H1 (cell line): ENCODE results near the gene VIPAS39. TPM values are rescaled to one million over a fixed set of nuclear protein-coding genes. Genes with fewer than 3 reads are reported as not detected.

Source experiments
- CTCF ChIA-PET: fragments of 300-600 bp; sonication (Branson Sonifier 250); formaldehyde crosslinking; loops from one replicate; lab custom pipeline; 2021; ENCODE audit not compliant: partially characterized antibody; lab: Charles Lee
- POLR2A ChIA-PET: fragments of 300-600 bp; sonication (Branson Sonifier 250); formaldehyde crosslinking; loops from one replicate; lab custom pipeline; 2021; ENCODE audit warnings: inconsistent platforms; ENCODE audit not compliant: partially characterized antibody; lab: Charles Lee
- DNase-seq, 2 experiments: peaks; one replicate each; pipeline versions ENCODE4 v3.0.0 to v3.0.0-alpha.2; 2010 to 2022; ENCODE audit warnings: low spot score in 2 of 2, low read depth in 1 of 2, mixed read lengths in 1 of 2
- FAIRE-seq: peaks from 2 replicates; lab custom pipeline; 2011; peaks lifted over from hg19 to GRCh38; lab: Jason Lieb, UNC
- H2AFZ ChIP-seq: 2 replicates; pipeline ENCODE4 v1.8.1; 2012; ENCODE audit warnings: low read length, inconsistent platforms
- H2AK5ac ChIP-seq: 2 replicates; pipeline ENCODE4 v1.6.1; 2013; ENCODE audit warnings: low read depth, low read length
- H2BK120ac ChIP-seq: replicated peaks from 2 replicates; pipeline ENCODE3; 2013; ENCODE audit warnings: low read depth, low read length, inconsistent platforms
- H2BK12ac ChIP-seq: 2 replicates; pipeline ENCODE4 v1.6.1; 2013; ENCODE audit warnings: low read depth, low read length
- H2BK15ac ChIP-seq: 2 replicates; pipeline ENCODE4 v1.6.1; 2013; ENCODE audit warnings: low read length
- H2BK20ac ChIP-seq: 2 replicates; pipeline ENCODE4 v1.6.1; 2013; ENCODE audit warnings: low read length
- H2BK5ac ChIP-seq: 2 replicates; pipeline ENCODE4 v1.6.1; 2013; ENCODE audit warnings: low read depth, low read length
- H3K14ac ChIP-seq: 2 replicates; pipeline ENCODE4 v1.6.1; 2013; ENCODE audit warnings: inconsistent platforms; ENCODE audit not compliant: insufficient read length
- H3K18ac ChIP-seq: 2 replicates; pipeline ENCODE4 v1.6.1; 2013; ENCODE audit warnings: low read length; ENCODE audit errors: extremely low read depth
- H3K23ac ChIP-seq: 2 replicates; pipeline ENCODE4 v1.6.1; 2013; ENCODE audit warnings: inconsistent platforms; ENCODE audit not compliant: insufficient read length
- H3K23me2 ChIP-seq: 2 replicates; pipeline ENCODE4 v1.6.1; 2013; ENCODE audit warnings: low read depth, low read length
- H3K27ac ChIP-seq: 2 replicates; pipeline ENCODE4 v1.6.1; 2011; ENCODE audit warnings: low read depth, low read length, inconsistent platforms
- H3K27me3 ChIP-seq, 4 experiments: replicated peaks in 1 of 4; 1 replicate in 1 of 4; 2 replicates in 3 of 4; pipeline versions ENCODE4 v1.6.1 to v1.8.1; 2011 to 2013; ENCODE audit warnings: low read length in 3 of 4, mild to moderate bottlenecking in 3 of 4, inconsistent platforms in 2 of 4, mixed read lengths in 2 of 4, moderate library complexity in 1 of 4; ENCODE audit not compliant: control insufficient read depth in 3 of 4, insufficient read depth in 3 of 4; ENCODE audit errors: extremely low read depth in 1 of 4
- H3K36me3 ChIP-seq, 4 experiments: 2 replicates each; pipeline versions ENCODE4 v1.6.1 to v1.8.1; 2011 to 2013; ENCODE audit warnings: mild to moderate bottlenecking in 4 of 4, low read length in 3 of 4, moderate library complexity in 2 of 4, control low read depth in 1 of 4, inconsistent platforms in 1 of 4; ENCODE audit not compliant: insufficient read depth in 4 of 4, control insufficient read depth in 2 of 4
- H3K4ac ChIP-seq: replicated peaks from 2 replicates; pipeline ENCODE3; 2013; ENCODE audit warnings: low read length, low read depth, mixed read lengths, inconsistent platforms; ENCODE audit not compliant: insufficient read length
- H3K4me1 ChIP-seq, 4 experiments: replicated peaks in 1 of 4; 1 replicate in 1 of 4; 2 replicates in 3 of 4; pipeline versions ENCODE4 v1.6.1 to v1.8.1; 2011 to 2013; ENCODE audit warnings: low read length in 3 of 4, inconsistent platforms in 2 of 4, mixed read lengths in 1 of 4; ENCODE audit not compliant: insufficient read depth in 4 of 4, control insufficient read depth in 3 of 4
- H3K4me2 ChIP-seq, 2 experiments: 2 replicates each; pipeline versions ENCODE4 v1.6.1 to v1.8.1; 2011 to 2013; ENCODE audit warnings: low read depth in 2 of 2, low read length in 2 of 2, control low read depth in 1 of 2, inconsistent platforms in 1 of 2, mild to moderate bottlenecking in 1 of 2; ENCODE audit not compliant: insufficient read depth in 1 of 2
- H3K4me3 ChIP-seq, 4 experiments: fragments of 200-600, 300-600 bp in 1 of 4; sonication (generic), shearing (Covaris generic), sonication (Bioruptor Twin) in 1 of 4; 2 replicates each; pipeline versions ENCODE4 v1.5.1 to v1.8.1; 2011 to 2016; ENCODE audit warnings: low read length in 4 of 4, low read depth in 3 of 4, control low read depth in 2 of 4, inconsistent platforms in 2 of 4, mild to moderate bottlenecking in 2 of 4, mixed read lengths in 1 of 4, moderate library complexity in 1 of 4; ENCODE audit not compliant: insufficient read depth in 2 of 4; ENCODE audit errors: extremely low read depth in 1 of 4
- H3K56ac ChIP-seq: replicated peaks from 2 replicates; pipeline ENCODE3; 2013; ENCODE audit warnings: low read depth, mild to moderate bottlenecking, mixed read lengths, low read length, inconsistent platforms; ENCODE audit not compliant: insufficient read length
- H3K79me1 ChIP-seq: 2 replicates; pipeline ENCODE4 v1.6.1; 2013; ENCODE audit warnings: low read depth, low read length, control low read depth
- H3K79me2 ChIP-seq, 2 experiments: 2 replicates each; pipeline versions ENCODE4 v1.6.1 to v1.8.1; 2012 to 2013; ENCODE audit warnings: low read length in 2 of 2, mild to moderate bottlenecking in 2 of 2, inconsistent platforms in 1 of 2; ENCODE audit not compliant: insufficient read depth in 2 of 2, control insufficient read depth in 1 of 2
- H3K9ac ChIP-seq, 4 experiments: replicated peaks in 1 of 4; 1 replicate in 1 of 4; 2 replicates in 3 of 4; pipeline versions ENCODE4 v1.6.1 to v1.8.1; 2011 to 2013; ENCODE audit warnings: low read depth in 3 of 4, low read length in 3 of 4, control low read depth in 2 of 4, mild to moderate bottlenecking in 2 of 4, moderate library complexity in 2 of 4, inconsistent platforms in 1 of 4; ENCODE audit errors: extremely low read depth in 1 of 4
- H3K9me3 ChIP-seq, 2 experiments: 2 replicates each; pipeline versions ENCODE4 v1.6.1 to v1.8.1; 2012 to 2013; ENCODE audit warnings: mild to moderate bottlenecking in 2 of 2, moderate library complexity in 2 of 2, control low read depth in 1 of 2, inconsistent platforms in 1 of 2, low read depth in 1 of 2, low read length in 1 of 2, mixed read lengths in 1 of 2; ENCODE audit not compliant: insufficient read depth in 2 of 2
- H4K20me1 ChIP-seq, 2 experiments: replicated peaks in 1 of 2; 2 replicates each; pipeline versions ENCODE3 to v1.8.1; 2011 to 2013; ENCODE audit warnings: inconsistent platforms in 2 of 2, low read length in 2 of 2, mild to moderate bottlenecking in 1 of 2; ENCODE audit not compliant: insufficient read depth in 2 of 2, control insufficient read depth in 1 of 2
- H4K5ac ChIP-seq: 2 replicates; pipeline ENCODE4 v1.6.1; 2013; ENCODE audit warnings: low read length, low read depth, mixed read lengths, inconsistent platforms; ENCODE audit not compliant: insufficient read length
- H4K8ac ChIP-seq: 2 replicates; pipeline ENCODE4 v1.8.0; 2013; ENCODE audit warnings: mild to moderate bottlenecking, moderate library complexity, low read length, inconsistent platforms; ENCODE audit not compliant: insufficient read depth; ENCODE audit errors: extremely low read depth
- H4K91ac ChIP-seq: replicated peaks from 2 replicates; pipeline ENCODE3; 2013; ENCODE audit warnings: low read length, mixed read lengths, inconsistent platforms; ENCODE audit not compliant: insufficient read length
- ATF3 ChIP-seq: IDR thresholded peaks from 2 replicates; pipeline ENCODE4 v1.6.1; 2011; ENCODE audit warnings: low read depth, mild to moderate bottlenecking, low read length; ENCODE audit not compliant: insufficient read depth
- BACH1 ChIP-seq: IDR thresholded peaks from 2 replicates; pipeline ENCODE4 v1.6.1; 2012; ENCODE audit warnings: low read length, improper control_type of control experiment
- CHD1 ChIP-seq: IDR thresholded peaks from 2 replicates; pipeline ENCODE4 v1.6.1; 2012; ENCODE audit warnings: low read depth, low read length, improper control_type of control experiment
- CHD2 ChIP-seq: IDR thresholded peaks from 2 replicates; pipeline ENCODE4 v1.6.1; 2012; ENCODE audit warnings: low read length, improper control_type of control experiment
- CREB1 ChIP-seq: IDR thresholded peaks from 2 replicates; pipeline ENCODE4 v1.6.1; 2012; ENCODE audit warnings: inconsistent platforms
- CTBP2 ChIP-seq: IDR thresholded peaks from 2 replicates; pipeline ENCODE4 v1.7.0; 2011; ENCODE audit warnings: borderline replicate concordance, mild to moderate bottlenecking, moderate library complexity, mixed read lengths, low read length; ENCODE audit not compliant: insufficient read depth, insufficient read length
- FOSL1 ChIP-seq: IDR thresholded peaks from 2 replicates; pipeline ENCODE4 v1.6.1; 2011; ENCODE audit warnings: mild to moderate bottlenecking, low read depth, low read length, moderate library complexity; ENCODE audit not compliant: insufficient read depth
- JUND ChIP-seq: IDR thresholded peaks from 2 replicates; pipeline ENCODE4 v1.6.1; 2011; ENCODE audit warnings: mild to moderate bottlenecking, improper control_type of control experiment, low read length
- KDM5A ChIP-seq: fragments of 200-600 bp; IDR thresholded peaks from 2 replicates; pipeline ENCODE4 v1.7.1; 2012; ENCODE audit warnings: mild to moderate bottlenecking, low read length, inconsistent platforms, mixed read lengths
- MAFK ChIP-seq: IDR thresholded peaks from 2 replicates; pipeline ENCODE4 v1.6.1; 2012; ENCODE audit warnings: low read depth, mild to moderate bottlenecking, improper control_type of control experiment, low read length
- PHF8 ChIP-seq: fragments of 200-600 bp; sonication (generic); conservative IDR thresholded peaks from 2 replicates; pipeline ENCODE4 v1.7.1; 2012; ENCODE audit warnings: low read depth, mild to moderate bottlenecking, inconsistent platforms, low read length, moderate library complexity
- POLR2A ChIP-seq, 2 experiments: IDR thresholded peaks; 1 replicate in 1 of 2; 2 replicates in 1 of 2; pipeline ENCODE4 v1.6.1; 2011; ENCODE audit warnings: low read depth in 2 of 2, low read length in 2 of 2, mild to moderate bottlenecking in 2 of 2; ENCODE audit errors: control extremely low read depth in 1 of 2
- POU5F1 ChIP-seq: IDR thresholded peaks from 2 replicates; pipeline ENCODE4 v1.6.1; 2011; ENCODE audit warnings: low read depth, mild to moderate bottlenecking, low read length, moderate library complexity
- RXRA ChIP-seq: IDR thresholded peaks from 2 replicates; pipeline ENCODE4 v1.6.1; 2011; ENCODE audit warnings: low read depth, mild to moderate bottlenecking, low read length, moderate library complexity; ENCODE audit not compliant: insufficient read depth
- SAP30 ChIP-seq: fragments of 300-600 bp; sonication (generic); IDR thresholded peaks from 2 replicates; pipeline ENCODE4 v1.7.1; 2012; ENCODE audit warnings: low read length, moderate library complexity, mild to moderate bottlenecking, inconsistent platforms; ENCODE audit not compliant: insufficient read depth, insufficient replicate concordance
- WGBS, 2 experiments: shearing (Covaris generic) in 1 of 2; methylation state at CpG; one replicate each; pipeline versions ENCODE4 v1.1.6 to v1.1.7; 2013 to 2015; ENCODE audit warnings: low lambda C conversion rate in 2 of 2, mixed read lengths in 2 of 2, inconsistent platforms in 1 of 2, low coverage in 1 of 2, missing lambda C conversion rate in 1 of 2; ENCODE audit not compliant: insufficient replicate concordance in 2 of 2, insufficient coverage in 1 of 2, insufficient read length in 1 of 2; ENCODE audit errors: extremely low coverage in 1 of 2, missing lambda C conversion rate in 1 of 2; 5-methylcytosine and 5-hydroxymethylcytosine counted together
- polyA plus RNA-seq, 7 experiments: library from polyadenylated mRNA; depleted of rRNA in 3 of 7; stranded (reverse) in 5 of 7; unstranded in 2 of 7; fragments of >200 nt in 5 of 7; fragments of 200-250 nt in 2 of 7; gene quantifications; 1 replicate in 5 of 7; 2 replicates in 1 of 7; 4 replicates in 1 of 7; pipeline versions ENCODE4 v1.2.1 to v1.2.3, GENCODE V29; 2011 to 2013; ENCODE audit warnings: missing spikeins in 2 of 7, mixed read lengths in 2 of 7
- total RNA-seq: library from RNA; stranded (reverse); fragmentation: NEBNext Ultra II Directional; extraction: Animal tissue kit (Norgen Biotek cat#: 25700); gene quantifications from 2 replicates; pipeline ENCODE4 v1.2.1, GENCODE V29; 2021

The VIPAS39 gene
- total and polyA plus RNA-seq, 2 of the 8 experiments (the other 6 are each of a cell fraction or from before 2014, with no cell fraction given) = 19.6 to 20.6 TPM

- H2BK15ac ChIP-seq = no peak overlapping the region
- no peak overlapping the region for H2BK12ac ChIP-seq
- FAIRE-seq = no peak
- no peak for TF ChIP-seq JUND
- no peak for TF ChIP-seq RXRA
- TF ChIP-seq POLR2A (IDR thresholded peaks at IDR 0.05; ENCODE audit: control extremely low read depth in 1 of 2, low read depth in 2 of 2, low read length in 2 of 2) = no peak
- TF ChIP-seq BACH1 = no peak
- TF ChIP-seq CHD2 = no peak
- no peak for TF ChIP-seq POU5F1
- no peak for TF ChIP-seq PHF8
- TF ChIP-seq CHD1 = no peak
- no peak for TF ChIP-seq CTBP2
- TF ChIP-seq CREB1 = no peak
- no peak for TF ChIP-seq ATF3
- no peak for TF ChIP-seq SAP30
- TF ChIP-seq MAFK = no peak
- no peak for TF ChIP-seq FOSL1
- TF ChIP-seq KDM5A = no peak
Observed at GRCh38 chr14:77406718-77407117, 50.7 kb downstream of the VIPAS39 start.

More at GRCh38 chr14:77406718-77407117, 50.7 kb downstream of the VIPAS39 start:
- Histone ChIP-seq H3K23ac (no peak overlapping the region), H3K18ac (no peak overlapping the region), H4K8ac (no peak overlapping the region), H3K4me2 (no peak overlapping the region), H4K91ac (no peak overlapping the region), H3K23me2 (no peaks in the 10 kb centered on the region), H3K56ac (no peak overlapping the region), H3K36me3 (no peaks in the 10 kb centered on the region), H4K20me1 (no peaks in the 10 kb centered on the region), H3K4me1 (no peaks in the 10 kb centered on the region), H3K4ac (no peak overlapping the region), H3K14ac (no peak overlapping the region), H2AK5ac (no peak overlapping the region), H2BK120ac (no peak overlapping the region), H3K79me1 (no peaks in the 10 kb centered on the region), H3K79me2 (no peaks in the 10 kb centered on the region), H4K5ac (no peak overlapping the region), H3K27ac (no peak overlapping the region), H2BK5ac (no peak overlapping the region), H2AFZ (no peak overlapping the region), H3K4me3 (no peak overlapping the region), H3K9ac (no peak overlapping the region), H3K27me3 (no peaks in the 10 kb centered on the region), H2BK20ac (no peak overlapping the region), H3K9me3 (no peaks in the 10 kb centered on the region)
- POLR2A ChIA-PET = interaction anchor here (0.7 to 1.1 kb wide), 2 partner anchors 51 to 71 kb away, joined by 3 read pairs; partner anchors contain the start of gene VIPAS39
- 81% methylated on average over 6 of the region's 6 CpGs; no CpG with 5 or more reads in 1 of the 2 experiments for WGBS, 2 experiments
- DNase-seq = no peak
- CTCF ChIA-PET = interaction anchor here (0.7 to 2.4 kb wide), 6 partner anchors 14 to 939 kb away, joined by 3 to 9 read pairs (median 4); no protein-coding TSS in a partner anchor
